Mesenchymal stem cell (in vitro differentiated cells and primary cell): ENCODE results near the gene KIAA0232.

Experiments used
- DNase-seq: peaks from one replicate; pipeline ENCODE4 v3.0.0-alpha.2; 2013
- H2AFZ ChIP-seq: one replicate; pipeline ENCODE4 v1.6.1; 2013; ENCODE audit warnings: low read depth, mild to moderate bottlenecking, control low read depth, inconsistent platforms, low read length, moderate library complexity
- H2AK5ac ChIP-seq: 2 replicates; pipeline ENCODE4 v1.6.1; 2013; ENCODE audit warnings: low read length, moderate library complexity, mild to moderate bottlenecking, inconsistent platforms; ENCODE audit not compliant: severe bottlenecking
- H2BK120ac ChIP-seq: one replicate; pipeline ENCODE4 v1.6.1; 2013; ENCODE audit warnings: low read depth, mild to moderate bottlenecking, inconsistent platforms, low read length, moderate library complexity
- H2BK12ac ChIP-seq, 2 experiments: one replicate each; pipeline ENCODE4 v1.6.1; 2013; ENCODE audit warnings: inconsistent platforms in 2 of 2, low read length in 2 of 2, mild to moderate bottlenecking in 2 of 2, moderate library complexity in 2 of 2, control low read depth in 1 of 2
- H2BK15ac ChIP-seq: one replicate; pipeline ENCODE4 v1.6.1; 2013; ENCODE audit warnings: mild to moderate bottlenecking, low read depth, inconsistent platforms; ENCODE audit not compliant: poor library complexity, severe bottlenecking
- H2BK5ac ChIP-seq: 2 replicates; pipeline ENCODE4 v1.6.1; 2013; ENCODE audit warnings: low read depth, mild to moderate bottlenecking, low read length, control low read depth, inconsistent platforms; ENCODE audit not compliant: poor library complexity, severe bottlenecking
- H3K14ac ChIP-seq, 2 experiments: one replicate each; pipeline ENCODE4 v1.6.1; 2013; ENCODE audit warnings: inconsistent platforms in 2 of 2, low read length in 2 of 2, control low read depth in 1 of 2, mild to moderate bottlenecking in 1 of 2, moderate library complexity in 1 of 2
- H3K18ac ChIP-seq, 2 experiments: one replicate each; pipeline ENCODE4 v1.6.1; 2013; ENCODE audit warnings: inconsistent platforms in 2 of 2, low read length in 2 of 2, control low read depth in 1 of 2, low read depth in 1 of 2, mild to moderate bottlenecking in 1 of 2
- H3K23ac ChIP-seq, 2 experiments: one replicate each; pipeline ENCODE4 v1.6.1; 2013; ENCODE audit warnings: inconsistent platforms in 2 of 2, low read length in 2 of 2, mild to moderate bottlenecking in 2 of 2, moderate library complexity in 2 of 2, control low read depth in 1 of 2
- H3K27ac ChIP-seq: 2 replicates; pipeline ENCODE4 v1.5.1; 2013; ENCODE audit warnings: mild to moderate bottlenecking, moderate library complexity, low read length, control low read depth, inconsistent platforms; ENCODE audit not compliant: poor library complexity, severe bottlenecking
- H3K27me3 ChIP-seq, 2 experiments: 2 replicates each; pipeline versions ENCODE4 v1.6.1 to v1.7.0; 2013; ENCODE audit warnings: low read length in 2 of 2, mild to moderate bottlenecking in 2 of 2, moderate library complexity in 2 of 2, control low read depth in 1 of 2, inconsistent platforms in 1 of 2; ENCODE audit not compliant: control insufficient read depth in 1 of 2, insufficient read depth in 1 of 2
- H3K36me3 ChIP-seq, 2 experiments: 2 replicates each; pipeline versions ENCODE4 v1.6.1 to v1.7.0; 2013; ENCODE audit warnings: low read length in 2 of 2, control low read depth in 1 of 2, inconsistent platforms in 1 of 2, low read depth in 1 of 2, mild to moderate bottlenecking in 1 of 2; ENCODE audit not compliant: insufficient read depth in 2 of 2, control insufficient read depth in 1 of 2
- H3K4ac ChIP-seq, 2 experiments: one replicate each; pipeline ENCODE4 v1.6.1; 2013; ENCODE audit warnings: inconsistent platforms in 2 of 2, low read length in 2 of 2, mild to moderate bottlenecking in 2 of 2, moderate library complexity in 2 of 2, control low read depth in 1 of 2, low read depth in 1 of 2
- H3K4me1 ChIP-seq: 2 replicates; pipeline ENCODE4 v1.6.1; 2013; ENCODE audit warnings: low read depth, low read length, control low read depth; ENCODE audit not compliant: control insufficient read depth, insufficient read depth
- H3K4me2 ChIP-seq: 2 replicates; pipeline ENCODE4 v1.6.1; 2013; ENCODE audit warnings: low read length, mild to moderate bottlenecking, inconsistent platforms; ENCODE audit not compliant: poor library complexity, severe bottlenecking
- H3K4me3 ChIP-seq, 2 experiments: 2 replicates each; pipeline versions ENCODE4 v1.5.1 to v1.7.0; 2013; ENCODE audit warnings: low read length in 2 of 2, mild to moderate bottlenecking in 2 of 2, control low read depth in 1 of 2, low read depth in 1 of 2; ENCODE audit not compliant: insufficient read depth in 1 of 2
- H3K79me1 ChIP-seq: replicated peaks from 2 replicates; pipeline ENCODE4 v1.6.1; 2013; ENCODE audit warnings: mild to moderate bottlenecking, control low read depth, low read length, inconsistent platforms; ENCODE audit not compliant: poor library complexity, severe bottlenecking
- H3K9ac ChIP-seq: 2 replicates; pipeline ENCODE4 v1.7.0; 2013; ENCODE audit warnings: mild to moderate bottlenecking, low read length, moderate library complexity
- H3K9me3 ChIP-seq: 2 replicates; pipeline ENCODE4 v1.7.0; 2013; ENCODE audit warnings: mild to moderate bottlenecking, low read length; ENCODE audit not compliant: control insufficient read depth
- H4K8ac ChIP-seq: one replicate; pipeline ENCODE4 v1.6.1; 2013; ENCODE audit warnings: inconsistent platforms, mild to moderate bottlenecking, low read length, moderate library complexity
- H4K91ac ChIP-seq: one replicate; pipeline ENCODE4 v1.6.1; 2013; ENCODE audit warnings: mild to moderate bottlenecking, low read length, inconsistent platforms
- WGBS: methylation state at CpG from one replicate; pipeline ENCODE4 v1.1.7; 2013; ENCODE audit warnings: mixed read lengths; 5-methylcytosine and 5-hydroxymethylcytosine counted together

The KIAA0232 gene

GRCh38 chr4:6781561-6781960 lies 966 bp upstream of the KIAA0232 start:
- Histone ChIP-seq H3K14ac (no peak overlapping the region), H3K27me3 (peaks cover 0 to 10% of the 10 kb centered on the region in 2 experiments), H3K4me1 (peaks cover 15% of the 10 kb centered on the region), H3K4ac (no peak overlapping the region), H3K79me1 (peaks cover 2% of the 10 kb centered on the region), H3K9ac (peak overlapping the region; percentile 78), H3K4me3 (peak overlapping the region in 1 of 2 experiments; percentile 80), H3K27ac (no peak overlapping the region), H2AK5ac (no peak overlapping the region), H3K36me3 (peaks cover 0 to under 1% of the 10 kb centered on the region in 2 experiments), H2BK15ac (no peak overlapping the region), H3K4me2 (peak overlapping the region; percentile 81), H2BK12ac (no peak overlapping the region), H2AFZ (no peak overlapping the region), H2BK120ac (no peak overlapping the region), H2BK5ac (no peak overlapping the region), H3K18ac (no peak overlapping the region), H4K91ac (no peak overlapping the region), H3K23ac (no peak overlapping the region), H4K8ac (no peak overlapping the region), H3K9me3 (no peaks in the 10 kb centered on the region)
- WGBS = 88% methylated on average over 6 of the region's 6 CpGs
- DNase-seq = no peak

- no peak for DNase-seq
- Histone ChIP-seq H4K8ac (peak overlapping the region; percentile 83), H2BK15ac (peak overlapping the region; percentile 73), H3K36me3 (peaks cover 0 to 7% of the 10 kb centered on the region in 2 experiments), H3K14ac (peak overlapping the region; percentile 94 to 95), H3K9me3 (no peaks in the 10 kb centered on the region), H2BK120ac (peak overlapping the region; percentile 97), H3K27ac (no peak overlapping the region), H3K9ac (peak overlapping the region; percentile 97), H3K4ac (peak overlapping the region; percentile 39 to 98), H3K27me3 (peaks cover 0 to 5% of the 10 kb centered on the region in 2 experiments), H3K4me2 (no peak overlapping the region), H3K79me1 (peaks cover 2% of the 10 kb centered on the region), H3K4me3 (peak overlapping the region; percentile 88 to 96), H3K18ac (peak overlapping the region; percentile 88 to 99), H2BK12ac (peak overlapping the region in 1 of 2 experiments; percentile 78), H2BK5ac (peak overlapping the region; percentile 74), H2AK5ac (no peak overlapping the region), H3K23ac (peak overlapping the region; percentile 37 to 99), H4K91ac (peak overlapping the region; percentile 80), H2AFZ (peak overlapping the region; percentile 48), H3K4me1 (peaks cover 14% of the 10 kb centered on the region)
- WGBS = 2% methylated on average over 18 of the region's 34 CpGs
Observed at GRCh38 chr4:6782846-6783110, 251 bp downstream of the KIAA0232 start.

GRCh38 chr4:6783111-6783981 lies 819 bp downstream of the KIAA0232 start:
- H3K4me2 ChIP-seq = peak overlapping the region; percentile 79
- peak overlapping the region; percentile 48 for H2AFZ ChIP-seq
- H3K27me3 ChIP-seq = peaks cover 0 to 5% of the 10 kb centered on the region in 2 experiments
- H3K4ac ChIP-seq = peak overlapping the region; percentile 39 to 98
- H2BK12ac ChIP-seq = peak overlapping the region; percentile 5 to 78
- peak; percentile 91 for DNase-seq
- peaks cover 0 to 8% of the 10 kb centered on the region in 2 experiments for H3K36me3 ChIP-seq
- peak overlapping the region; percentile 73 for H2BK15ac ChIP-seq
- WGBS = 2% methylated on average over 70 of the region's 91 CpGs
- H2BK120ac ChIP-seq = peak overlapping the region; percentile 97
- peak overlapping the region; percentile 94 to 95 for H3K14ac ChIP-seq
- H3K9me3 ChIP-seq = no peaks in the 10 kb centered on the region
- H3K79me1 ChIP-seq = peaks cover 2% of the 10 kb centered on the region
- H4K91ac ChIP-seq = peak overlapping the region; percentile 80
- H3K27ac ChIP-seq = peak overlapping the region; percentile 49
- peak overlapping the region; percentile 37 to 99 for H3K23ac ChIP-seq
- peak overlapping the region; percentile 74 for H2BK5ac ChIP-seq
- peak overlapping the region; percentile 88 to 99 for H3K18ac ChIP-seq
- H3K4me1 ChIP-seq = peaks cover 11% of the 10 kb centered on the region
- H3K4me3 ChIP-seq = peak overlapping the region; percentile 95 to 96
- H4K8ac ChIP-seq = peak overlapping the region; percentile 83
- H2AK5ac ChIP-seq = no peak overlapping the region
- peak overlapping the region; percentile 97 for H3K9ac ChIP-seq

GRCh38 chr4:6785572-6785925 lies 3.0 kb downstream of the KIAA0232 start:
- Histone ChIP-seq H2BK5ac (no peak overlapping the region), H3K4me3 (no peak overlapping the region), H3K27ac (no peak overlapping the region), H2BK12ac (no peak overlapping the region), H3K4ac (no peak overlapping the region), H3K4me1 (peaks cover 9% of the 10 kb centered on the region), H3K14ac (no peak overlapping the region), H2BK120ac (no peak overlapping the region), H4K91ac (no peak overlapping the region), H3K27me3 (no peaks in the 10 kb centered on the region), H2BK15ac (no peak overlapping the region), H3K4me2 (no peak overlapping the region), H3K23ac (peak overlapping the region in 1 of 2 experiments; percentile 98), H3K9ac (peak overlapping the region; percentile 1), H2AFZ (no peak overlapping the region), H3K79me1 (peaks cover 2% of the 10 kb centered on the region), H2AK5ac (no peak overlapping the region), H3K18ac (no peak overlapping the region), H3K9me3 (no peaks in the 10 kb centered on the region), H3K36me3 (peaks cover 0 to 8% of the 10 kb centered on the region in 2 experiments), H4K8ac (no peak overlapping the region)
- 100% methylated on average over 1 of the region's 1 CpG for WGBS
- no peak for DNase-seq
